H1 (cell line): ENCODE measurements around the gene SCFD1. TPM values are rescaled to one million over a fixed set of nuclear protein-coding genes. Genes with fewer than 3 reads are reported as not detected.

Experiments
- EGR1 ChIP-seq: IDR thresholded peaks from 2 replicates; pipeline ENCODE4 v1.6.1; 2011; ENCODE audit warnings: low read depth, low read length, borderline replicate concordance
- polyA plus RNA-seq, 7 experiments: library from polyadenylated mRNA; depleted of rRNA in 3 of 7; stranded (reverse) in 5 of 7; unstranded in 2 of 7; fragments of >200 nt in 5 of 7; fragments of 200-250 nt in 2 of 7; gene quantifications; 1 replicate in 5 of 7; 2 replicates in 1 of 7; 4 replicates in 1 of 7; pipeline versions ENCODE4 v1.2.1 to v1.2.3, GENCODE V29; 2011 to 2013; ENCODE audit warnings: missing spikeins in 2 of 7, mixed read lengths in 2 of 7
- total RNA-seq: library from RNA; stranded (reverse); fragmentation: NEBNext Ultra II Directional; extraction: Animal tissue kit (Norgen Biotek cat#: 25700); gene quantifications from 2 replicates; pipeline ENCODE4 v1.2.1, GENCODE V29; 2021
- TF ChIP-seq, protein P1 (sequence below): IDR thresholded peaks from 2 replicates; pipeline ENCODE4 v1.6.1; 2012; ENCODE audit warnings: low read length, inconsistent platforms

The SCFD1 gene
- total and polyA plus RNA-seq, 2 of the 8 experiments (the other 6 are each of a cell fraction or from before 2014, with no cell fraction given): 32.8 to 64.5 TPM

DNA sequence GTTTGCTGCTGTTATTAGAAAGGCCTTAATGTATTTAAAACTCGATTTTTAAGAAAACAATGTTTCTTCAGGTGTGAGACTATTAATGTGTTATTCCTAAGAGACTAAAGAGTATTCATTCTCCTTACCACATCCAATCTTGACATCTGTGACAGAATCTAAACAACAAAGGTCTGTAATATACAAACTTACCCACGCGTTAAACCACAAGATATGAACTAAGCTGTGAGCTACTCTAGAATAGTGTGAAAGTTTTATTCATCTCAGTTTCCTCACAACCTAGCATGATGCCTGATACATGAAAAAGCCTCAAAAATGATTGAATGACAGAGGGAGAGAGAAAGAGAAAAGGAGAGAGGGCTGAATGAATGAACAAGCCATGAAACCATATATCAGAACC lies 135.0 kb downstream of the SCFD1 start (continued):
- no peak for TF ChIP-seq EGR1
- TF ChIP-seq, protein P1, sequence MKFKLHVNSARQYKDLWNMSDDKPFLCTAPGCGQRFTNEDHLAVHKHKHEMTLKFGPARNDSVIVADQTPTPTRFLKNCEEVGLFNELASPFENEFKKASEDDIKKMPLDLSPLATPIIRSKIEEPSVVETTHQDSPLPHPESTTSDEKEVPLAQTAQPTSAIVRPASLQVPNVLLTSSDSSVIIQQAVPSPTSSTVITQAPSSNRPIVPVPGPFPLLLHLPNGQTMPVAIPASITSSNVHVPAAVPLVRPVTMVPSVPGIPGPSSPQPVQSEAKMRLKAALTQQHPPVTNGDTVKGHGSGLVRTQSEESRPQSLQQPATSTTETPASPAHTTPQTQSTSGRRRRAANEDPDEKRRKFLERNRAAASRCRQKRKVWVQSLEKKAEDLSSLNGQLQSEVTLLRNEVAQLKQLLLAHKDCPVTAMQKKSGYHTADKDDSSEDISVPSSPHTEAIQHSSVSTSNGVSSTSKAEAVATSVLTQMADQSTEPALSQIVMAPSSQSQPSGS: no peak
